SK-N-SH (cell line): Measurements from ENCODE around the gene BTBD9. TPM values are rescaled to one million over a fixed set of nuclear protein-coding genes. Genes with fewer than 3 reads are reported as not detected.
A peak's percentile ranks its signal among the peaks of the same experiment; 100 is the strongest.

ENCODE experiments used
- CTCF ChIA-PET: fragments of 300-600, 350-600 bp; formaldehyde crosslinking; extraction: SDS; loops from one replicate; lab custom pipeline; 2021; lab: Yijun Ruan, JAX
- POLR2A ChIA-PET: fragments of 350-600 bp; sonication (Branson Sonifier 250); formaldehyde crosslinking; extraction: SDS; loops from one replicate; lab custom pipeline; 2020; ENCODE audit warnings: antibody characterized with exemption, inconsistent platforms; lab: Yijun Ruan, JAX
- DNase-seq: peaks from one replicate; pipeline ENCODE4 v3.0.0; 2012
- H2AFZ ChIP-seq: fragments of 200-600 bp; sonication (generic); 2 replicates; pipeline ENCODE4 v1.8.1; 2016; ENCODE audit warnings: antibody characterized with exemption, mild to moderate bottlenecking, low read depth
- H3F3A ChIP-seq: fragments of 200-600 bp; sonication (generic); replicated peaks from 2 replicates; pipeline ENCODE3; 2016; ENCODE audit warnings: antibody characterized with exemption, mild to moderate bottlenecking; ENCODE audit not compliant: insufficient read depth
- H3K27ac ChIP-seq, 2 experiments: fragments of 200-500 bp in 1 of 2; fragments of 200-600 bp in 1 of 2; sonication (Bioruptor generic) in 1 of 2; sonication (generic), shearing (Covaris generic) in 1 of 2; 2 replicates each; pipeline versions ENCODE4 v1.5.1 to v1.6.1; 2014 to 2016; ENCODE audit warnings: low read depth in 2 of 2, inconsistent platforms in 1 of 2, low read length in 1 of 2, mild to moderate bottlenecking in 1 of 2, mixed read lengths in 1 of 2
- H3K27me3 ChIP-seq: fragments of 200-600 bp; sonication (generic), shearing (Covaris generic); 2 replicates; pipeline ENCODE4 v1.6.1; 2016; ENCODE audit warnings: mixed run types; ENCODE audit not compliant: insufficient read depth
- H3K36me3 ChIP-seq, 2 experiments: fragments of 200-500 bp in 1 of 2; fragments of 200-600 bp in 1 of 2; sonication (Bioruptor generic) in 1 of 2; sonication (generic) in 1 of 2; replicated peaks in 1 of 2; 2 replicates each; pipeline versions ENCODE3 to v1.5.1; 2014 to 2016; ENCODE audit warnings: low read length in 1 of 2, mild to moderate bottlenecking in 1 of 2; ENCODE audit not compliant: insufficient read depth in 2 of 2, control insufficient read depth in 1 of 2
- H3K4me1 ChIP-seq, 2 experiments: fragments of 200-500 bp in 1 of 2; fragments of 200-600 bp in 1 of 2; sonication (Bioruptor generic) in 1 of 2; sonication (generic), shearing (Covaris generic) in 1 of 2; 2 replicates each; pipeline versions ENCODE4 v1.5.1 to v1.6.1; 2014 to 2016; ENCODE audit warnings: low read depth in 1 of 2, low read length in 1 of 2, mixed run types in 1 of 2; ENCODE audit not compliant: insufficient read depth in 2 of 2, control insufficient read depth in 1 of 2
- H3K4me2 ChIP-seq: fragments of 200-600 bp; sonication (generic), shearing (Covaris generic); 2 replicates; pipeline ENCODE4 v1.6.1; 2017; ENCODE audit warnings: mixed run types
- H3K4me3 ChIP-seq, 2 experiments: fragments of 200-500 bp in 1 of 2; fragments of 200-600 bp in 1 of 2; sonication (Bioruptor generic) in 1 of 2; sonication (generic), shearing (Covaris generic) in 1 of 2; 2 replicates each; pipeline versions ENCODE4 v1.5.1 to v1.8.1; 2014 to 2016; ENCODE audit warnings: low read depth in 2 of 2, inconsistent platforms in 1 of 2, low read length in 1 of 2, mild to moderate bottlenecking in 1 of 2, mixed read lengths in 1 of 2, moderate library complexity in 1 of 2
- H3K79me2 ChIP-seq: fragments of 200-600 bp; sonication (generic); 2 replicates; pipeline ENCODE4 v1.8.1; 2017; ENCODE audit warnings: mild to moderate bottlenecking; ENCODE audit not compliant: insufficient read depth
- H3K9ac ChIP-seq: fragments of 200-600 bp; sonication (generic); 2 replicates; pipeline ENCODE4 v1.6.1; 2017; ENCODE audit warnings: mixed run types
- H3K9me2 ChIP-seq: fragments of 200-600 bp; sonication (generic); 2 replicates; pipeline ENCODE4 v1.6.1; 2017; ENCODE audit warnings: mixed run types
- H3K9me3 ChIP-seq: fragments of 200-600 bp; sonication (generic); 2 replicates; pipeline ENCODE4 v1.6.1; 2017; ENCODE audit warnings: mixed run types, mild to moderate bottlenecking, moderate library complexity
- H4K20me1 ChIP-seq: fragments of 200-600 bp; sonication (generic); 2 replicates; pipeline ENCODE4 v1.6.1; 2017; ENCODE audit warnings: mild to moderate bottlenecking, mixed run types; ENCODE audit not compliant: insufficient read depth
- FOXJ3 ChIP-seq: sonication (generic); formaldehyde crosslinking; IDR thresholded peaks from 2 replicates; pipeline ENCODE4 v1.5.1; 2020; ENCODE audit warnings: mild to moderate bottlenecking, missing genetic modification reagents
- GATA2 ChIP-seq: sonication (generic); formaldehyde crosslinking; IDR thresholded peaks from 2 replicates; pipeline ENCODE4 v1.5.0; 2020; ENCODE audit warnings: mild to moderate bottlenecking, missing genetic modification reagents
- MEF2A ChIP-seq: IDR thresholded peaks from 2 replicates; pipeline ENCODE4 v1.4.0; 2012; ENCODE audit warnings: low read depth, borderline replicate concordance
- NRF1 ChIP-seq: IDR thresholded peaks from 2 replicates; pipeline ENCODE4 v1.6.1; 2012; ENCODE audit warnings: low read depth, mild to moderate bottlenecking, low read length
- RAD21 ChIP-seq: IDR thresholded peaks from 2 replicates; pipeline ENCODE4 v1.6.1; 2012; ENCODE audit warnings: mild to moderate bottlenecking, low read length
- RCOR1 ChIP-seq: fragments of 150-350 bp; IDR thresholded peaks from 2 replicates; pipeline ENCODE4 v1.6.1; 2017; ENCODE audit warnings: antibody characterized with exemption, low read length
- SIN3A ChIP-seq: IDR thresholded peaks from 2 replicates; pipeline ENCODE4 v1.6.1; 2012; ENCODE audit warnings: low read depth, mild to moderate bottlenecking, low read length, moderate library complexity, borderline replicate concordance
- SMC3 ChIP-seq: IDR thresholded peaks from 2 replicates; pipeline ENCODE4 v1.6.1; 2012; ENCODE audit warnings: low read depth, low read length, improper control_type of control experiment
- TCF12 ChIP-seq: IDR thresholded peaks from 2 replicates; pipeline ENCODE4 v1.4.0; 2012
- TEAD4 ChIP-seq: IDR thresholded peaks from 2 replicates; pipeline ENCODE4 v1.4.0; 2012; ENCODE audit warnings: mild to moderate bottlenecking, borderline replicate concordance; ENCODE audit not compliant: insufficient read depth
- WGBS: methylation state at CpG from one replicate; pipeline ENCODE4 v1.1.6; 2017; ENCODE audit warnings: low lambda C conversion rate; 5-methylcytosine and 5-hydroxymethylcytosine counted together
- polyA plus RNA-seq, 3 experiments: library from polyadenylated mRNA; depleted of rRNA; stranded (reverse); fragments of >200 nt; gene quantifications; 2 replicates each; pipeline ENCODE4 v1.2.3, GENCODE V29; 2012
- TF ChIP-seq, protein P1 (sequence below): IDR thresholded peaks from 2 replicates; pipeline ENCODE4 v1.4.0; 2012; ENCODE audit warnings: low read depth
- TF ChIP-seq, protein P2 (sequence below): IDR thresholded peaks from 2 replicates; pipeline ENCODE4; 2012
- TF ChIP-seq, protein P3 (sequence below): fragments of 200-600 bp; sonication (generic); IDR thresholded peaks from 2 replicates; pipeline ENCODE4 v1.6.1; 2017; ENCODE audit warnings: antibody characterized with exemption, mild to moderate bottlenecking, moderate library complexity
- TF ChIP-seq, protein P4 (sequence below): IDR thresholded peaks from 2 replicates; pipeline ENCODE4 v1.4.0; 2012; ENCODE audit warnings: low read depth, borderline replicate concordance

BTBD9 gene
- polyA plus RNA-seq, 1 of the 3 experiments (the other 2 are of a cell fraction), result 2.2 TPM

DNA sequence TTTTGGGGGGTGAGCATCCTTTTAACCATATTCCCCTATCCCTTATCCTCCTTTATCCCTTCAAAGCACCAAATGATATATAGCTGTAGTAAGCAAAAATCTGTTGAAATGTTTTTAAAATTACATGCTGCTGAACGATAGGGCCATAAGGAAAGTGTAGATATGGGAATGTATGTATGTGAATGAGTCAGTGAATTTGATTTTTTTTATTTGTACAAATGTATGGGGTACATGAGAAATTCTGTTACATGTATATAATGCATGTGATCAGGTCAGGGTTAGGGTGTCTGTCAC lies 493.0 kb downstream of the BTBD9 start:
- H4K20me1 ChIP-seq, result peaks cover 70% of the 10 kb centered on the region
- H3K9ac ChIP-seq, result no peak overlapping the region
- H3K79me2 ChIP-seq, result peaks cover 20% of the 10 kb centered on the region
- no peaks in the 10 kb centered on the region for H3K9me2 ChIP-seq
- peaks cover 8 to 50% of the 10 kb centered on the region in 2 experiments; a peak in 3 of 4 replicates for H3K4me1 ChIP-seq
- no peak overlapping the region for H2AFZ ChIP-seq
- TF ChIP-seq SIN3A, result no peak
- no peak for TF ChIP-seq TCF12
- TF ChIP-seq RAD21, result no peak
- TF ChIP-seq RCOR1, result no peak
- no peak for TF ChIP-seq MEF2A
- no peak overlapping the region for H3K4me2 ChIP-seq
- H3K36me3 ChIP-seq, result peaks cover 3 to 14% of the 10 kb centered on the region in 2 experiments
- DNase-seq, result no peak
- no peaks in the 10 kb centered on the region for H3K9me3 ChIP-seq
- 96% methylated on average over 1 of the region's 1 CpG for WGBS
- H3K4me3 ChIP-seq, result no peak overlapping the region
- no peaks in the 10 kb centered on the region for H3K27me3 ChIP-seq
- ChIA-PET POLR2A (no interaction called here), CTCF (no interaction called here)
- H3K27ac ChIP-seq, result peak overlapping the region in 1 of 2 experiments; percentile 8; a peak in 1 of 4 replicates
- H3F3A ChIP-seq, result no peaks in the 10 kb centered on the region

DNA sequence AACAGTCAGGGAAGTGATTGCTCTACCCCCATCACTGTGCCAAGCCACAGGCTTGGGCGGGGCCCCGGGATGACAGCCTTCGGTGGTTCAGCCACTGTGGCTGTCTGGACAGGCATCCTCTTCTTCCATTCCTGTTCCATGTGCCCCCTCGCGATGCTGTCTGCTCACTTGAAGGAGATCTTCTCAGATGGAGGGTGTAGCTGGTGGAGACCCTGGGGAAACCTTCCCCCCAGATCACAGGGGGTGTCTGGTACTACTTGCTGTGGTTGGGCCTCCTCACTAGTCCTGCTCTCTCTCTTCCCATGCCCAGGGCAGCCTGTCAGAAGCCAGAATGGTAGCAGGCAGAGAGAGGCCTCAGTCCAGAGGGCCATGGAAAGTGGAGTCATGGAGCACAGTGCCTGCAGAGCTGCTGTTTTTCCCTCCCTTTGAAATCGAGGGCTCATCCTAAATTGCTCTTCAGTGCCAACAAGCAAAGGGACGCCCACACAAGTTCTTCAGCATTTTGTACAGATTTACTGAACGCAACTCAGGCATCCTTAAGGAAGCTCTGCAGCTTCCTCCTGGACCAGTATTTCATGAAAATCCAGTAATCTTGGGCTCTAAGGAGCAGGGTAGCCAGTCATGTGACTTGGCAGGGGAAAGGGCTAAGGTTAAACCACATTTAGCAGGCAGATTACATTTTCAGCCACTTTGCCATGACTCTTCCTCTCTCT lies 493.6 kb downstream of the BTBD9 start:
- no peak for DNase-seq
- H3K27me3 ChIP-seq, result no peaks in the 10 kb centered on the region
- no peak overlapping the region for H2AFZ ChIP-seq
- peak overlapping the region in 1 of 2 experiments; percentile 8; a peak in 1 of 4 replicates for H3K27ac ChIP-seq
- peaks cover 3 to 16% of the 10 kb centered on the region in 2 experiments for H3K36me3 ChIP-seq
- peaks cover 8 to 51% of the 10 kb centered on the region in 2 experiments; a peak in 3 of 4 replicates for H3K4me1 ChIP-seq
- no peaks in the 10 kb centered on the region for H3F3A ChIP-seq
- H3K79me2 ChIP-seq, result peaks cover 20% of the 10 kb centered on the region
- no peak for TF ChIP-seq TEAD4
- TF ChIP-seq, protein P1, sequence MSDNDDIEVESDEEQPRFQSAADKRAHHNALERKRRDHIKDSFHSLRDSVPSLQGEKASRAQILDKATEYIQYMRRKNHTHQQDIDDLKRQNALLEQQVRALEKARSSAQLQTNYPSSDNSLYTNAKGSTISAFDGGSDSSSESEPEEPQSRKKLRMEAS, result no peak
- no peak for TF ChIP-seq GATA2 (CRISPR knock-in tag)
- TF ChIP-seq MEF2A, result no peak
- TF ChIP-seq, protein P2, sequence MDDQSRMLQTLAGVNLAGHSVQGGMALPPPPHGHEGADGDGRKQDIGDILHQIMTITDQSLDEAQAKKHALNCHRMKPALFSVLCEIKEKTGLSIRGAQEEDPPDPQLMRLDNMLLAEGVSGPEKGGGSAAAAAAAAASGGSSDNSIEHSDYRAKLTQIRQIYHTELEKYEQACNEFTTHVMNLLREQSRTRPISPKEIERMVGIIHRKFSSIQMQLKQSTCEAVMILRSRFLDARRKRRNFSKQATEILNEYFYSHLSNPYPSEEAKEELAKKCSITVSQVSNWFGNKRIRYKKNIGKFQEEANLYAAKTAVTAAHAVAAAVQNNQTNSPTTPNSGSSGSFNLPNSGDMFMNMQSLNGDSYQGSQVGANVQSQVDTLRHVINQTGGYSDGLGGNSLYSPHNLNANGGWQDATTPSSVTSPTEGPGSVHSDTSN, result no peak
- TF ChIP-seq SMC3, result no peak
- no peak for TF ChIP-seq NRF1
- TF ChIP-seq FOXJ3, result no peak
- TF ChIP-seq, protein P3, sequence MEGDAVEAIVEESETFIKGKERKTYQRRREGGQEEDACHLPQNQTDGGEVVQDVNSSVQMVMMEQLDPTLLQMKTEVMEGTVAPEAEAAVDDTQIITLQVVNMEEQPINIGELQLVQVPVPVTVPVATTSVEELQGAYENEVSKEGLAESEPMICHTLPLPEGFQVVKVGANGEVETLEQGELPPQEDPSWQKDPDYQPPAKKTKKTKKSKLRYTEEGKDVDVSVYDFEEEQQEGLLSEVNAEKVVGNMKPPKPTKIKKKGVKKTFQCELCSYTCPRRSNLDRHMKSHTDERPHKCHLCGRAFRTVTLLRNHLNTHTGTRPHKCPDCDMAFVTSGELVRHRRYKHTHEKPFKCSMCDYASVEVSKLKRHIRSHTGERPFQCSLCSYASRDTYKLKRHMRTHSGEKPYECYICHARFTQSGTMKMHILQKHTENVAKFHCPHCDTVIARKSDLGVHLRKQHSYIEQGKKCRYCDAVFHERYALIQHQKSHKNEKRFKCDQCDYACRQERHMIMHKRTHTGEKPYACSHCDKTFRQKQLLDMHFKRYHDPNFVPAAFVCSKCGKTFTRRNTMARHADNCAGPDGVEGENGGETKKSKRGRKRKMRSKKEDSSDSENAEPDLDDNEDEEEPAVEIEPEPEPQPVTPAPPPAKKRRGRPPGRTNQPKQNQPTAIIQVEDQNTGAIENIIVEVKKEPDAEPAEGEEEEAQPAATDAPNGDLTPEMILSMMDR, result no peak
- no peak for TF ChIP-seq TCF12
- TF ChIP-seq, protein P4, sequence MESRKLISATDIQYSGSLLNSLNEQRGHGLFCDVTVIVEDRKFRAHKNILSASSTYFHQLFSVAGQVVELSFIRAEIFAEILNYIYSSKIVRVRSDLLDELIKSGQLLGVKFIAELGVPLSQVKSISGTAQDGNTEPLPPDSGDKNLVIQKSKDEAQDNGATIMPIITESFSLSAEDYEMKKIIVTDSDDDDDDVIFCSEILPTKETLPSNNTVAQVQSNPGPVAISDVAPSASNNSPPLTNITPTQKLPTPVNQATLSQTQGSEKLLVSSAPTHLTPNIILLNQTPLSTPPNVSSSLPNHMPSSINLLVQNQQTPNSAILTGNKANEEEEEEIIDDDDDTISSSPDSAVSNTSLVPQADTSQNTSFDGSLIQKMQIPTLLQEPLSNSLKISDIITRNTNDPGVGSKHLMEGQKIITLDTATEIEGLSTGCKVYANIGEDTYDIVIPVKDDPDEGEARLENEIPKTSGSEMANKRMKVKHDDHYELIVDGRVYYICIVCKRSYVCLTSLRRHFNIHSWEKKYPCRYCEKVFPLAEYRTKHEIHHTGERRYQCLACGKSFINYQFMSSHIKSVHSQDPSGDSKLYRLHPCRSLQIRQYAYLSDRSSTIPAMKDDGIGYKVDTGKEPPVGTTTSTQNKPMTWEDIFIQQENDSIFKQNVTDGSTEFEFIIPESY, result no peak
- H3K4me2 ChIP-seq, result no peak overlapping the region
- peaks cover 75% of the 10 kb centered on the region for H4K20me1 ChIP-seq
- H3K9me3 ChIP-seq, result no peaks in the 10 kb centered on the region
- ChIA-PET POLR2A (no interaction called here), CTCF (no interaction called here)
- H3K4me3 ChIP-seq, result no peak overlapping the region
- H3K9me2 ChIP-seq, result no peaks in the 10 kb centered on the region
- WGBS, result 88% methylated on average over 8 of the region's 8 CpGs
- no peak overlapping the region for H3K9ac ChIP-seq
